ENCODE data around the gene TUBG2.

DNA sequence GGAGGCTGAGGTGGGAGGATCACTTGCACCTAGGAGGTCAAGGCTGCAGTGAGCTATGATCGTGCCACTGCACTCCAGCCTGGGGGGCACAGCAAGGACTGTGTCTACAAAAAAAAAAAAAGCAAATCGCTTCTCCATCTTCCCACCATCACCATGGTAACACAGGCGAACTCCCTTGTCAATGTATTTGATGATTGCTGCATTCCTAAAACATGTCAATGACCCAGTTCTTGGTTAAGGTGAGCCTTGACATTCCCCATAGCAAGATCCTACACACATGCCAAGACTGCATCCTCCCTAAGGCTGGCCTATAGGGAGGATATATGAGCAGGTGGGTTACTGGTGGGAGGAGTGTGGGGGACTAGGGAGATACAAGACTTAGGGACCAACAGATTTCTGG lies 35.4 kb downstream of the TUBG2 start:
- TF ChIP-seq, protein P1, sequence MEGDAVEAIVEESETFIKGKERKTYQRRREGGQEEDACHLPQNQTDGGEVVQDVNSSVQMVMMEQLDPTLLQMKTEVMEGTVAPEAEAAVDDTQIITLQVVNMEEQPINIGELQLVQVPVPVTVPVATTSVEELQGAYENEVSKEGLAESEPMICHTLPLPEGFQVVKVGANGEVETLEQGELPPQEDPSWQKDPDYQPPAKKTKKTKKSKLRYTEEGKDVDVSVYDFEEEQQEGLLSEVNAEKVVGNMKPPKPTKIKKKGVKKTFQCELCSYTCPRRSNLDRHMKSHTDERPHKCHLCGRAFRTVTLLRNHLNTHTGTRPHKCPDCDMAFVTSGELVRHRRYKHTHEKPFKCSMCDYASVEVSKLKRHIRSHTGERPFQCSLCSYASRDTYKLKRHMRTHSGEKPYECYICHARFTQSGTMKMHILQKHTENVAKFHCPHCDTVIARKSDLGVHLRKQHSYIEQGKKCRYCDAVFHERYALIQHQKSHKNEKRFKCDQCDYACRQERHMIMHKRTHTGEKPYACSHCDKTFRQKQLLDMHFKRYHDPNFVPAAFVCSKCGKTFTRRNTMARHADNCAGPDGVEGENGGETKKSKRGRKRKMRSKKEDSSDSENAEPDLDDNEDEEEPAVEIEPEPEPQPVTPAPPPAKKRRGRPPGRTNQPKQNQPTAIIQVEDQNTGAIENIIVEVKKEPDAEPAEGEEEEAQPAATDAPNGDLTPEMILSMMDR (conservative IDR thresholded peaks at IDR 0.05 in 1 of 2, IDR thresholded peaks at IDR 0.05 in 1 of 2; ENCODE audit: extremely low read depth in 1 of 2, insufficient read depth in 1 of 2, low read depth in 1 of 2, low read length in 2 of 2): no peak
- TF ChIP-seq EZH2 (IDR thresholded peaks at IDR 0.05; ENCODE audit: borderline replicate concordance, low read length): no peak
